GM23338 (cell line): Measurements from ENCODE around the gene OSBPL3. TPM values are rescaled to one million over a fixed set of nuclear protein-coding genes. Genes with fewer than 3 reads are reported as not detected.

Experiments
- ATAC-seq: fragments of 200-7000 bp; cut with Tn5 transposase; 3 replicates; pipeline ENCODE4 v1.9.1; 2020
- DNase-seq: peaks from one replicate; pipeline ENCODE4 v3.0.0-alpha.2; 2015; ENCODE audit warnings: low spot score
- H2AFZ ChIP-seq: fragments of 200-600 bp; sonication (generic); 2 replicates; pipeline ENCODE4 v1.8.0; 2016; ENCODE audit warnings: antibody characterized with exemption, mild to moderate bottlenecking, moderate library complexity
- H3F3A ChIP-seq: fragments of 200-600 bp; sonication (generic); replicated peaks from 2 replicates; pipeline ENCODE4 v1.8.0; 2017; ENCODE audit warnings: antibody characterized with exemption, mixed run types, low read depth
- H3K27ac ChIP-seq: fragments of 200-600 bp; sonication (generic); 2 replicates; pipeline ENCODE4 v1.6.1; 2016; ENCODE audit warnings: low read depth
- H3K27me3 ChIP-seq: fragments of 200-600 bp; sonication (generic); 2 replicates; pipeline ENCODE4 v1.8.0; 2016; ENCODE audit warnings: mild to moderate bottlenecking, mixed run types, moderate library complexity; ENCODE audit not compliant: insufficient read depth
- H3K36me3 ChIP-seq: fragments of 200-600 bp; sonication (generic); 2 replicates; pipeline ENCODE4 v1.8.0; 2016; ENCODE audit warnings: mild to moderate bottlenecking; ENCODE audit not compliant: insufficient read depth
- H3K4me1 ChIP-seq: fragments of 200-600 bp; sonication (generic); 2 replicates; pipeline ENCODE4 v1.8.0; 2016; ENCODE audit warnings: mild to moderate bottlenecking, moderate library complexity; ENCODE audit not compliant: insufficient read depth
- H3K4me2 ChIP-seq: fragments of 200-600 bp; sonication (generic); 2 replicates; pipeline ENCODE4 v1.7.1; 2017; ENCODE audit warnings: mixed run types
- H3K4me3 ChIP-seq: fragments of 200-600 bp; sonication (generic); 2 replicates; pipeline ENCODE4 v1.6.1; 2016; ENCODE audit warnings: mixed run types
- H3K79me2 ChIP-seq: fragments of 200-600 bp; sonication (generic); replicated peaks from 2 replicates; pipeline ENCODE4 v1.8.0; 2017; ENCODE audit warnings: mild to moderate bottlenecking; ENCODE audit not compliant: insufficient read depth
- H3K9me2 ChIP-seq: fragments of 200-600 bp; sonication (generic); 2 replicates; pipeline ENCODE4 v1.8.0; 2017; ENCODE audit not compliant: insufficient read depth
- H4K20me1 ChIP-seq: fragments of 200-600 bp; sonication (generic); replicated peaks from 2 replicates; pipeline ENCODE4 v1.8.0; 2017; ENCODE audit warnings: mild to moderate bottlenecking; ENCODE audit not compliant: insufficient read depth
- H3K27ac Mint-ChIP-seq: 2 replicates; pipeline ENCODE4 v1.8.0; 2020; ENCODE audit warnings: inconsistent platforms, mild to moderate bottlenecking, moderate library complexity, mixed read lengths
- H3K27me3 Mint-ChIP-seq: 3 replicates; pipeline ENCODE4 v1.8.0; 2022; ENCODE audit warnings: low read depth, mild to moderate bottlenecking, moderate library complexity, mixed read lengths, inconsistent platforms; ENCODE audit not compliant: insufficient read depth, poor library complexity
- H3K36me3 Mint-ChIP-seq: 3 replicates; pipeline ENCODE4 v1.8.0; 2021; ENCODE audit warnings: low read depth, mild to moderate bottlenecking, inconsistent platforms, moderate library complexity, mixed read lengths
- H3K4me1 Mint-ChIP-seq: 3 replicates; pipeline ENCODE4 v1.8.0; 2020; ENCODE audit warnings: mild to moderate bottlenecking, inconsistent platforms, mixed read lengths
- H3K4me3 Mint-ChIP-seq: 3 replicates; pipeline ENCODE4 v1.8.0; 2021; ENCODE audit warnings: moderate library complexity, mild to moderate bottlenecking, inconsistent platforms, mixed read lengths
- H3K9me3 Mint-ChIP-seq: 3 replicates; pipeline ENCODE4 v1.8.0; 2020; ENCODE audit warnings: moderate library complexity, mild to moderate bottlenecking, inconsistent platforms, mixed read lengths
- CREB1 ChIP-seq: fragments of 250-450 bp; sonication (Bioruptor Pico); IDR thresholded peaks from 2 replicates; pipeline ENCODE4 v1.5.0; 2020; ENCODE audit warnings: low read depth, mild to moderate bottlenecking, moderate library complexity
- CTCF ChIP-seq, 2 experiments: fragments of 200-600 bp in 1 of 2; sonication (generic) in 1 of 2; conservative IDR thresholded peaks; 2 replicates each; pipeline versions ENCODE4 v1.5.1 to v1.6.1; 2016 to 2017; ENCODE audit warnings: antibody characterized with exemption in 2 of 2, low read depth in 2 of 2, mild to moderate bottlenecking in 2 of 2, moderate library complexity in 1 of 2
- JUNB ChIP-seq: IDR thresholded peaks from one replicate; pipeline ENCODE4 v1.6.1; 2016; ENCODE audit warnings: antibody characterized with exemption; ENCODE audit not compliant: unreplicated experiment
- NANOG ChIP-seq: IDR thresholded peaks from 2 replicates; pipeline ENCODE4 v1.6.1; 2016; ENCODE audit warnings: antibody characterized with exemption, borderline replicate concordance
- REST ChIP-seq: IDR thresholded peaks from one replicate; pipeline ENCODE4 v1.6.1; 2018; ENCODE audit warnings: antibody characterized with exemption; ENCODE audit not compliant: unreplicated experiment
- ZNF114 ChIP-seq: fragments of 250-450 bp; sonication (Bioruptor Pico); IDR thresholded peaks from 2 replicates; pipeline ENCODE4 v1.5.0; 2020; ENCODE audit warnings: mild to moderate bottlenecking, moderate library complexity
- polyA plus RNA-seq: library from polyadenylated mRNA; unstranded; fragments of >200 nt; fragmentation: Nextera tagmentation; extraction: Ambion mirVana; gene quantifications from 2 replicates; pipeline ENCODE4 v1.2.1, GENCODE V29; 2016
- total RNA-seq: library from RNA; depleted of rRNA; stranded (reverse); fragments of >200 nt; shearing (Covaris generic); gene quantifications from 2 replicates; pipeline ENCODE4 v1.2.3, GENCODE V29; 2014
- TF ChIP-seq, protein P1 (sequence below): fragments of 250-450 bp; sonication (Bioruptor Pico); IDR thresholded peaks from 2 replicates; pipeline ENCODE4 v1.5.0; 2020; ENCODE audit warnings: mild to moderate bottlenecking, moderate library complexity

The OSBPL3 gene
- total and polyA plus RNA-seq, 2 experiments from 2014 or later: 7.2 to 15.7 TPM

GRCh38 chr7:24923172-24923865 is 56.7 kb downstream of the OSBPL3 start:
- DNase-seq (no peak), ATAC-seq (peak; percentile 41)
- peaks cover 32% of the 10 kb centered on the region for H3K4me1 Mint-ChIP-seq
- no peaks in the 10 kb centered on the region for H3K27me3 ChIP-seq
- no peaks in the 10 kb centered on the region for H3K9me3 Mint-ChIP-seq
- no peaks in the 10 kb centered on the region for H3K9me2 ChIP-seq
- no peak overlapping the region for H2AFZ ChIP-seq
- H3K36me3 ChIP-seq: no peaks in the 10 kb centered on the region
- H3F3A ChIP-seq: no peaks in the 10 kb centered on the region
- H3K4me2 ChIP-seq: no peak overlapping the region
- H3K79me2 ChIP-seq: 0 out of 2 replicates have a peak, but pooled peaks cover 9% of the 10 kb centered on the region
- TF ChIP-seq ZNF114 (CRISPR knock-in tag) (no peak), JUNB (no peak)
- TF ChIP-seq, protein P1, sequence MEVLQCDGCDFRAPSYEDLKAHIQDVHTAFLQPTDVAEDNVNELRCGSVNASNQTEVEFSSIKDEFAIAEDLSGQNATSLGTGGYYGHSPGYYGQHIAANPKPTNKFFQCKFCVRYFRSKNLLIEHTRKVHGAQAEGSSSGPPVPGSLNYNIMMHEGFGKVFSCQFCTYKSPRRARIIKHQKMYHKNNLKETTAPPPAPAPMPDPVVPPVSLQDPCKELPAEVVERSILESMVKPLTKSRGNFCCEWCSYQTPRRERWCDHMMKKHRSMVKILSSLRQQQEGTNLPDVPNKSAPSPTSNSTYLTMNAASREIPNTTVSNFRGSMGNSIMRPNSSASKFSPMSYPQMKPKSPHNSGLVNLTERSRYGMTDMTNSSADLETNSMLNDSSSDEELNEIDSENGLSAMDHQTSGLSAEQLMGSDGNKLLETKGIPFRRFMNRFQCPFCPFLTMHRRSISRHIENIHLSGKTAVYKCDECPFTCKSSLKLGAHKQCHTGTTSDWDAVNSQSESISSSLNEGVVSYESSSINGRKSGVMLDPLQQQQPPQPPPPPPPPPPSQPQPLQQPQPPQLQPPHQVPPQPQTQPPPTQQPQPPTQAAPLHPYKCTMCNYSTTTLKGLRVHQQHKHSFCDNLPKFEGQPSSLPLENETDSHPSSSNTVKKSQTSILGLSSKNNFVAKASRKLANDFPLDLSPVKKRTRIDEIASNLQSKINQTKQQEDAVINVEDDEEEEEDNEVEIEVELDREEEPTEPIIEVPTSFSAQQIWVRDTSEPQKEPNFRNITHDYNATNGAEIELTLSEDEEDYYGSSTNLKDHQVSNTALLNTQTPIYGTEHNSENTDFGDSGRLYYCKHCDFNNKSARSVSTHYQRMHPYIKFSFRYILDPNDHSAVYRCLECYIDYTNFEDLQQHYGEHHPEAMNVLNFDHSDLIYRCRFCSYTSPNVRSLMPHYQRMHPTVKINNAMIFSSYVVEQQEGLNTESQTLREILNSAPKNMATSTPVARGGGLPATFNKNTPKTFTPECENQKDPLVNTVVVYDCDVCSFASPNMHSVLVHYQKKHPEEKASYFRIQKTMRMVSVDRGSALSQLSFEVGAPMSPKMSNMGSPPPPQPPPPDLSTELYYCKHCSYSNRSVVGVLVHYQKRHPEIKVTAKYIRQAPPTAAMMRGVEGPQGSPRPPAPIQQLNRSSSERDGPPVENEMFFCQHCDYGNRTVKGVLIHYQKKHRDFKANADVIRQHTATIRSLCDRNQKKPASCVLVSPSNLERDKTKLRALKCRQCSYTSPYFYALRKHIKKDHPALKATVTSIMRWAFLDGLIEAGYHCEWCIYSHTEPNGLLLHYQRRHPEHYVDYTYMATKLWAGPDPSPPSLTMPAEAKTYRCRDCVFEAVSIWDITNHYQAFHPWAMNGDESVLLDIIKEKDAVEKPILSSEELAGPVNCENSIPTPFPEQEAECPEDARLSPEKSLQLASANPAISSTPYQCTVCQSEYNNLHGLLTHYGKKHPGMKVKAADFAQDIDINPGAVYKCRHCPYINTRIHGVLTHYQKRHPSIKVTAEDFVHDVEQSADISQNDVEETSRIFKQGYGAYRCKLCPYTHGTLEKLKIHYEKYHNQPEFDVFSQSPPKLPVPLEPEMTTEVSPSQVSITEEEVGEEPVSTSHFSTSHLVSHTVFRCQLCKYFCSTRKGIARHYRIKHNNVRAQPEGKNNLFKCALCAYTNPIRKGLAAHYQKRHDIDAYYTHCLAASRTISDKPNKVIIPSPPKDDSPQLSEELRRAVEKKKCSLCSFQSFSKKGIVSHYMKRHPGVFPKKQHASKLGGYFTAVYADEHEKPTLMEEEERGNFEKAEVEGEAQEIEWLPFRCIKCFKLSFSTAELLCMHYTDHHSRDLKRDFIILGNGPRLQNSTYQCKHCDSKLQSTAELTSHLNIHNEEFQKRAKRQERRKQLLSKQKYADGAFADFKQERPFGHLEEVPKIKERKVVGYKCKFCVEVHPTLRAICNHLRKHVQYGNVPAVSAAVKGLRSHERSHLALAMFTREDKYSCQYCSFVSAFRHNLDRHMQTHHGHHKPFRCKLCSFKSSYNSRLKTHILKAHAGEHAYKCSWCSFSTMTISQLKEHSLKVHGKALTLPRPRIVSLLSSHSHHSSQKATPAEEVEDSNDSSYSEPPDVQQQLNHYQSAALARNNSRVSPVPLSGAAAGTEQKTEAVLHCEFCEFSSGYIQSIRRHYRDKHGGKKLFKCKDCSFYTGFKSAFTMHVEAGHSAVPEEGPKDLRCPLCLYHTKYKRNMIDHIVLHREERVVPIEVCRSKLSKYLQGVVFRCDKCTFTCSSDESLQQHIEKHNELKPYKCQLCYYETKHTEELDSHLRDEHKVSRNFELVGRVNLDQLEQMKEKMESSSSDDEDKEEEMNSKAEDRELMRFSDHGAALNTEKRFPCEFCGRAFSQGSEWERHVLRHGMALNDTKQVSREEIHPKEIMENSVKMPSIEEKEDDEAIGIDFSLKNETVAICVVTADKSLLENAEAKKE (CRISPR knock-in tag): no peak
- peaks cover 9% of the 10 kb centered on the region for H3K4me1 ChIP-seq
- no peaks in the 10 kb centered on the region for H4K20me1 ChIP-seq
- H3K4me3 Mint-ChIP-seq: no peak overlapping the region
- no peaks in the 10 kb centered on the region for H3K36me3 Mint-ChIP-seq
- no peak overlapping the region for H3K27ac ChIP-seq
- H3K27ac Mint-ChIP-seq: no peak overlapping the region
- H3K4me3 ChIP-seq: no peak overlapping the region
- H3K27me3 Mint-ChIP-seq: no peaks in the 10 kb centered on the region

GRCh38 chr7:24922099-24922773 is 57.7 kb downstream of the OSBPL3 start:
- H3K79me2 ChIP-seq: peaks cover 14% of the 10 kb centered on the region; the same call in 1 of the 2 replicates
- H3K27ac ChIP-seq: no peak overlapping the region
- H3K4me1 ChIP-seq: peaks cover 9% of the 10 kb centered on the region
- Mint-ChIP-seq H3K4me3 (no peak overlapping the region), H3K36me3 (no peaks in the 10 kb centered on the region), H3K4me1 (peaks cover 41% of the 10 kb centered on the region), H3K9me3 (no peaks in the 10 kb centered on the region), H3K27me3 (no peaks in the 10 kb centered on the region), H3K27ac (peak overlapping the region; percentile 7; the same call in 1 of the 2 replicates)
- H3K4me3 ChIP-seq: no peak overlapping the region
- DNase-seq (no peak), ATAC-seq (no peak)
- H4K20me1 ChIP-seq: no peaks in the 10 kb centered on the region
- no peaks in the 10 kb centered on the region for H3K9me2 ChIP-seq
- no peak overlapping the region for H2AFZ ChIP-seq
- no peak overlapping the region for H3K4me2 ChIP-seq
- H3K27me3 ChIP-seq: no peaks in the 10 kb centered on the region
- H3K36me3 ChIP-seq: no peaks in the 10 kb centered on the region
- no peaks in the 10 kb centered on the region for H3F3A ChIP-seq
- TF ChIP-seq CREB1 (CRISPR knock-in tag) (no peak), REST (no peak), NANOG (no peak), CTCF (conservative IDR thresholded peaks at IDR 0.05; ENCODE audit: low read depth in 2 of 2) (no peak), JUNB (no peak)
